ENCODE data around the gene CD276.
A peak's percentile ranks its signal among the peaks of the same experiment; 100 is the strongest.

Gene CD276

GRCh38 chr15:73677146-73677607, 7.0 kb upstream of the CD276 start:
- Histone ChIP-seq H3K4ac (ENCODE audit: low read depth, low read length) (no peak overlapping the region), H3K4me2 (ENCODE audit: low read length) (no peak overlapping the region), H4K5ac (ENCODE audit: low read length) (no peak overlapping the region), H3K56ac (ENCODE audit: low read length) (no peak overlapping the region), H3K23ac (ENCODE audit: low read length) (no peak overlapping the region), H4K8ac (ENCODE audit: low read depth, low read length) (no peak overlapping the region), H3K27ac (ENCODE audit: low read depth, low read length) (no peak overlapping the region), H3K4me3 (ENCODE audit: low read length) (no peak overlapping the region), H2BK15ac (replicated peaks; ENCODE audit: low read depth) (no peak overlapping the region), H2BK5ac (ENCODE audit: low read length) (no peak overlapping the region), H2BK120ac (ENCODE audit: low read depth, low read length) (no peak overlapping the region), H3K27me3 (ENCODE audit: insufficient read depth, low read length, poor library complexity) (no peaks in the 10 kb centered on the region), H3K79me2 (ENCODE audit: control insufficient read depth, insufficient read depth, low read length) (no peaks in the 10 kb centered on the region), H3K9ac (ENCODE audit: low read length) (no peak overlapping the region), H3K36me3 (ENCODE audit: control insufficient read depth, insufficient read depth, low read length) (no peaks in the 10 kb centered on the region), H3K4me1 (ENCODE audit: control insufficient read depth, low read depth, low read length) (no peaks in the 10 kb centered on the region), H3K18ac (ENCODE audit: low read length) (no peak overlapping the region), H2AK5ac (ENCODE audit: low read length) (no peak overlapping the region), H3K79me1 (ENCODE audit: low read length) (no peaks in the 10 kb centered on the region)
- peak; percentile 82 for DNase-seq
- no CpG with 5 or more reads among the region's 5 CpGs for WGBS (ENCODE audit: extremely low coverage, insufficient coverage, low lambda C conversion rate)

- Histone ChIP-seq H3K56ac (ENCODE audit: low read length) (no peak overlapping the region), H2BK5ac (ENCODE audit: low read length) (no peak overlapping the region), H2BK120ac (ENCODE audit: low read depth, low read length) (no peak overlapping the region), H3K79me2 (ENCODE audit: control insufficient read depth, insufficient read depth, low read length) (no peaks in the 10 kb centered on the region), H4K5ac (ENCODE audit: low read length) (no peak overlapping the region), H3K18ac (ENCODE audit: low read length) (no peak overlapping the region), H4K8ac (ENCODE audit: low read depth, low read length) (no peak overlapping the region), H3K4ac (ENCODE audit: low read depth, low read length) (no peak overlapping the region), H3K27me3 (ENCODE audit: insufficient read depth, low read length, poor library complexity) (no peaks in the 10 kb centered on the region), H2BK15ac (replicated peaks; ENCODE audit: low read depth) (no peak overlapping the region), H3K9ac (ENCODE audit: low read length) (no peak overlapping the region), H3K27ac (ENCODE audit: low read depth, low read length) (no peak overlapping the region), H3K4me2 (ENCODE audit: low read length) (no peak overlapping the region), H3K4me3 (ENCODE audit: low read length) (no peak overlapping the region), H2AK5ac (ENCODE audit: low read length) (no peak overlapping the region), H3K36me3 (ENCODE audit: control insufficient read depth, insufficient read depth, low read length) (no peaks in the 10 kb centered on the region), H3K4me1 (ENCODE audit: control insufficient read depth, low read depth, low read length) (no peaks in the 10 kb centered on the region), H3K79me1 (ENCODE audit: low read length) (no peaks in the 10 kb centered on the region), H3K23ac (ENCODE audit: low read length) (no peak overlapping the region)
- no CpG with 5 or more reads among the region's 2 CpGs for WGBS (ENCODE audit: extremely low coverage, insufficient coverage, low lambda C conversion rate)
- DNase-seq = no peak
Observed at GRCh38 chr15:73677733-73678132, 6.5 kb upstream of the CD276 start.

GRCh38 chr15:73678498-73678897, 5.7 kb upstream of the CD276 start:
- Histone ChIP-seq H4K5ac (ENCODE audit: low read length) (no peak overlapping the region), H3K56ac (ENCODE audit: low read length) (no peak overlapping the region), H3K4me1 (ENCODE audit: control insufficient read depth, low read depth, low read length) (no peaks in the 10 kb centered on the region), H3K9ac (ENCODE audit: low read length) (no peak overlapping the region), H3K4me3 (ENCODE audit: low read length) (no peak overlapping the region), H2BK120ac (ENCODE audit: low read depth, low read length) (no peak overlapping the region), H3K4ac (ENCODE audit: low read depth, low read length) (no peak overlapping the region), H3K79me1 (ENCODE audit: low read length) (no peaks in the 10 kb centered on the region), H4K8ac (ENCODE audit: low read depth, low read length) (no peak overlapping the region), H3K27me3 (ENCODE audit: insufficient read depth, low read length, poor library complexity) (no peaks in the 10 kb centered on the region), H3K27ac (ENCODE audit: low read depth, low read length) (no peak overlapping the region), H2BK5ac (ENCODE audit: low read length) (no peak overlapping the region), H3K18ac (ENCODE audit: low read length) (no peak overlapping the region), H3K36me3 (ENCODE audit: control insufficient read depth, insufficient read depth, low read length) (no peaks in the 10 kb centered on the region), H2BK15ac (replicated peaks; ENCODE audit: low read depth) (no peak overlapping the region), H2AK5ac (ENCODE audit: low read length) (no peak overlapping the region), H3K23ac (ENCODE audit: low read length) (no peak overlapping the region), H3K4me2 (ENCODE audit: low read length) (no peak overlapping the region), H3K79me2 (ENCODE audit: control insufficient read depth, insufficient read depth, low read length) (no peaks in the 10 kb centered on the region)
- no peak for DNase-seq
- WGBS (ENCODE audit: extremely low coverage, insufficient coverage, low lambda C conversion rate) = no CpG with 5 or more reads among the region's 3 CpGs

- Histone ChIP-seq H3K36me3 (ENCODE audit: control insufficient read depth, insufficient read depth, low read length) (no peaks in the 10 kb centered on the region), H3K4me2 (ENCODE audit: low read length) (no peak overlapping the region), H3K9ac (ENCODE audit: low read length) (no peak overlapping the region), H3K79me1 (ENCODE audit: low read length) (no peaks in the 10 kb centered on the region), H2BK120ac (ENCODE audit: low read depth, low read length) (no peak overlapping the region), H3K4me3 (ENCODE audit: low read length) (no peak overlapping the region), H3K18ac (ENCODE audit: low read length) (no peak overlapping the region), H2BK5ac (ENCODE audit: low read length) (no peak overlapping the region), H3K56ac (ENCODE audit: low read length) (no peak overlapping the region), H2AK5ac (ENCODE audit: low read length) (no peak overlapping the region), H3K27me3 (ENCODE audit: insufficient read depth, low read length, poor library complexity) (no peaks in the 10 kb centered on the region), H3K4me1 (ENCODE audit: control insufficient read depth, low read depth, low read length) (no peaks in the 10 kb centered on the region), H4K8ac (ENCODE audit: low read depth, low read length) (no peak overlapping the region), H3K27ac (ENCODE audit: low read depth, low read length) (no peak overlapping the region), H3K23ac (ENCODE audit: low read length) (no peak overlapping the region), H2BK15ac (replicated peaks; ENCODE audit: low read depth) (no peak overlapping the region), H4K5ac (ENCODE audit: low read length) (no peak overlapping the region), H3K4ac (ENCODE audit: low read depth, low read length) (no peak overlapping the region), H3K79me2 (ENCODE audit: control insufficient read depth, insufficient read depth, low read length) (no peaks in the 10 kb centered on the region)
- WGBS (ENCODE audit: extremely low coverage, insufficient coverage, low lambda C conversion rate) = no CpG with 5 or more reads among the region's 3 CpGs
- DNase-seq = no peak
Observed at GRCh38 chr15:73679180-73679579, 5.0 kb upstream of the CD276 start.

- no peaks in the 10 kb centered on the region for H3K4me1 ChIP-seq (ENCODE audit: control insufficient read depth, low read depth, low read length)
- no peak overlapping the region for H2BK120ac ChIP-seq (ENCODE audit: low read depth, low read length)
- no peak overlapping the region for H2AK5ac ChIP-seq (ENCODE audit: low read length)
- H3K23ac ChIP-seq (ENCODE audit: low read length) = no peak overlapping the region
- H3K4me2 ChIP-seq (ENCODE audit: low read length) = no peak overlapping the region
- H3K27ac ChIP-seq (ENCODE audit: low read depth, low read length) = no peak overlapping the region
- H3K56ac ChIP-seq (ENCODE audit: low read length) = no peak overlapping the region
- no peaks in the 10 kb centered on the region for H3K79me1 ChIP-seq (ENCODE audit: low read length)
- no CpG with 5 or more reads among the region's 6 CpGs for WGBS (ENCODE audit: extremely low coverage, insufficient coverage, low lambda C conversion rate)
- H3K36me3 ChIP-seq (ENCODE audit: control insufficient read depth, insufficient read depth, low read length) = no peaks in the 10 kb centered on the region
- H2BK15ac ChIP-seq (replicated peaks; ENCODE audit: low read depth) = no peak overlapping the region
- no peak for DNase-seq
- H4K5ac ChIP-seq (ENCODE audit: low read length) = no peak overlapping the region
- no peak overlapping the region for H3K4ac ChIP-seq (ENCODE audit: low read depth, low read length)
- H3K4me3 ChIP-seq (ENCODE audit: low read length) = no peak overlapping the region
- H2BK5ac ChIP-seq (ENCODE audit: low read length) = no peak overlapping the region
- no peak overlapping the region for H3K18ac ChIP-seq (ENCODE audit: low read length)
- no peak overlapping the region for H3K9ac ChIP-seq (ENCODE audit: low read length)
- H3K79me2 ChIP-seq (ENCODE audit: control insufficient read depth, insufficient read depth, low read length) = peaks cover 4% of the 10 kb centered on the region
- no peaks in the 10 kb centered on the region for H3K27me3 ChIP-seq (ENCODE audit: insufficient read depth, low read length, poor library complexity)
- no peak overlapping the region for H4K8ac ChIP-seq (ENCODE audit: low read depth, low read length)
Observed at GRCh38 chr15:73679964-73680363, 4.2 kb upstream of the CD276 start.

- Histone ChIP-seq H3K18ac (ENCODE audit: low read length) (no peak overlapping the region), H3K4me3 (ENCODE audit: low read length) (no peak overlapping the region), H2BK15ac (replicated peaks; ENCODE audit: low read depth) (no peak overlapping the region), H2BK5ac (ENCODE audit: low read length) (no peak overlapping the region), H3K79me2 (ENCODE audit: control insufficient read depth, insufficient read depth, low read length) (peaks cover 8% of the 10 kb centered on the region), H3K27ac (ENCODE audit: low read depth, low read length) (no peak overlapping the region), H3K4me2 (ENCODE audit: low read length) (no peak overlapping the region), H3K23ac (ENCODE audit: low read length) (no peak overlapping the region), H4K8ac (ENCODE audit: low read depth, low read length) (no peak overlapping the region), H3K4ac (ENCODE audit: low read depth, low read length) (no peak overlapping the region), H3K79me1 (ENCODE audit: low read length) (peaks cover under 1% of the 10 kb centered on the region), H4K5ac (ENCODE audit: low read length) (no peak overlapping the region), H2BK120ac (ENCODE audit: low read depth, low read length) (no peak overlapping the region), H3K27me3 (ENCODE audit: insufficient read depth, low read length, poor library complexity) (no peaks in the 10 kb centered on the region), H3K4me1 (ENCODE audit: control insufficient read depth, low read depth, low read length) (peaks cover under 1% of the 10 kb centered on the region), H3K9ac (ENCODE audit: low read length) (no peak overlapping the region), H3K36me3 (ENCODE audit: control insufficient read depth, insufficient read depth, low read length) (no peaks in the 10 kb centered on the region), H2AK5ac (ENCODE audit: low read length) (no peak overlapping the region), H3K56ac (ENCODE audit: low read length) (no peak overlapping the region)
- WGBS (ENCODE audit: extremely low coverage, insufficient coverage, low lambda C conversion rate) = no CpG with 5 or more reads among the region's 2 CpGs
- DNase-seq = no peak
Observed at GRCh38 chr15:73680549-73680948, 3.6 kb upstream of the CD276 start.
